Ovary (tissue), 9 donors: Measurements from ENCODE around the gene ILDR2. TPM values are rescaled to one million over a fixed set of nuclear protein-coding genes. Genes with fewer than 3 reads are reported as not detected.

Experiments
- DNase-seq, 5 donors: peaks; one replicate each; pipeline ENCODE4 v3.0.0-alpha.2; 2019 to 2020
- H3K27ac ChIP-seq, 2 donors: fragments of 200-600 bp; one replicate each; pipeline versions ENCODE4 v1.5.1 to v1.8.0; 2019 to 2022
- H3K27me3 ChIP-seq: fragments of 200-600 bp; one replicate; pipeline ENCODE4 v1.8.0; 2022
- H3K36me3 ChIP-seq: fragments of 200-600 bp; sonication (generic); one replicate; pipeline ENCODE4 v1.5.1; 2019
- H3K4me1 ChIP-seq: one replicate; pipeline ENCODE4 v1.8.1; 2013; ENCODE audit warnings: mild to moderate bottlenecking, moderate library complexity; ENCODE audit not compliant: insufficient read depth
- H3K4me3 ChIP-seq: fragments of 200-600 bp; sonication (generic); one replicate; pipeline ENCODE4 v1.5.1; 2017
- H3K9me3 ChIP-seq, 2 donors: fragments of 200-600 bp in 1 of 2; sonication (generic) in 1 of 2; one replicate each; pipeline versions ENCODE4 v1.5.1 to v1.8.1; 2013 to 2019; ENCODE audit warnings: mild to moderate bottlenecking in 1 of 2, moderate library complexity in 1 of 2
- CTCF ChIP-seq, 3 donors: fragments of 450-650 bp in 2 of 3; fragments of 200-600 bp in 1 of 3; IDR thresholded peaks; one replicate each; pipeline versions ENCODE4 v1.5.1 to v1.8.0; 2016 to 2022; ENCODE audit warnings: antibody characterized with exemption in 3 of 3, mild to moderate bottlenecking in 1 of 3
- EP300 ChIP-seq: sonication (generic); formaldehyde crosslinking; IDR thresholded peaks from one replicate; pipeline ENCODE4 v1.6.1; 2017; ENCODE audit warnings: antibody characterized with exemption
- POLR2A ChIP-seq: fragments of 450-650 bp; IDR thresholded peaks from one replicate; pipeline ENCODE4 v1.6.1; 2017; ENCODE audit warnings: antibody characterized with exemption, mild to moderate bottlenecking, moderate library complexity
- WGBS, 3 donors: extraction: QIAGEN DNeasy Blood & Tissue Kit in 1 of 3; methylation state at CpG; one replicate each; pipeline versions ENCODE4 v1.1.5 to v1.1.7; 2013 to 2017; 5-methylcytosine and 5-hydroxymethylcytosine counted together
- intact Hi-C, 4 donors: fragments of 100-400 bp; cut with DNase I; formaldehyde crosslinking; loops; one replicate each; pipeline versions ENCODE4 v1.11.0 to v1.15.1; 2022 to 2023
- polyA plus RNA-seq, 2 donors: library from polyadenylated mRNA; stranded (reverse); fragments of 200-250 nt in 1 of 2; fragments of 350-450 nt in 1 of 2; fragmentation: Illumina TruSeq in 1 of 2; extraction: RNeasy Lipid Tissue Mini Kit (QIAGEN cat#74804) in 1 of 2; gene quantifications; one replicate each; pipeline ENCODE4 v1.2.3, GENCODE V29; 2013 to 2014
- total RNA-seq, 7 donors: library from RNA; depleted of rRNA in 2 of 7; stranded (reverse); fragments of >200 nt in 2 of 7; fragmentation: NEBNext Ultra II Directional in 3 of 7; extraction: Animal tissue kit (Norgen Biotek cat#: 25700) in 3 of 7; gene quantifications; one replicate each; pipeline versions ENCODE4 v1.1.0 to v1.2.4, GENCODE V29; 2016 to 2023
- donor health status: DM: no; HTN: no; CAD: no; lungs with moderate emphysema.
- donor health status: DM: no; HTN: no; CAD: no.
- donor health status: Bipolar disorder and iron deficiency.
- donor health status: DM: yes; HTN: yes; CAD: no.
- donor health status: DM: no; HTN: no; CAD: no.
- donor health status: DM: yes; HTN: yes; CAD: no.

Gene ILDR2
- total and polyA plus RNA-seq, 9 donors = 0.15 to 13.0 (median 0.45) TPM

GRCh38 chr1:166899769-166900168 lies 75.6 kb downstream of the ILDR2 start:
- no peaks in the 10 kb centered on the region for H3K4me1 ChIP-seq
- H3K9me3 ChIP-seq = no peaks in the 10 kb centered on the region
- DNase-seq = no peak
- H3K27ac ChIP-seq = no peak overlapping the region
- intact Hi-C loops = no loop called here
- H3K36me3 ChIP-seq = no peaks in the 10 kb centered on the region
- no peaks in the 10 kb centered on the region for H3K27me3 ChIP-seq
- H3K4me3 ChIP-seq = no peak overlapping the region
- TF ChIP-seq EP300 (no peak), CTCF (IDR thresholded peaks at IDR 0.05) (no peak), POLR2A (no peak)

GRCh38 chr1:166895766-166896165 lies 79.6 kb downstream of the ILDR2 start:
- H3K4me3 ChIP-seq = no peak overlapping the region
- 56 to 68% (median 62%) methylated on average over 4 of the region's 4 CpGs for WGBS, 3 donors
- intact Hi-C loops = no loop called here
- no peaks in the 10 kb centered on the region for H3K9me3 ChIP-seq
- H3K27ac ChIP-seq = no peak overlapping the region
- TF ChIP-seq POLR2A (no peak), CTCF (IDR thresholded peaks at IDR 0.05) (no peak), EP300 (no peak)
- H3K36me3 ChIP-seq = no peaks in the 10 kb centered on the region
- DNase-seq = no peak
- H3K27me3 ChIP-seq = no peaks in the 10 kb centered on the region
- H3K4me1 ChIP-seq = no peaks in the 10 kb centered on the region

- TF ChIP-seq CTCF (IDR thresholded peaks at IDR 0.05) (no peak), POLR2A (no peak), EP300 (no peak)
- H3K36me3 ChIP-seq = no peaks in the 10 kb centered on the region
- no peak overlapping the region for H3K4me3 ChIP-seq
- no peaks in the 10 kb centered on the region for H3K4me1 ChIP-seq
- no peak overlapping the region for H3K27ac ChIP-seq
- no peaks in the 10 kb centered on the region for H3K9me3 ChIP-seq
- H3K27me3 ChIP-seq = no peaks in the 10 kb centered on the region
- DNase-seq = no peak
- intact Hi-C loops = no loop called here
Observed at GRCh38 chr1:166889776-166890175, 85.6 kb downstream of the ILDR2 start.

GRCh38 chr1:166888373-166889111 lies 86.8 kb downstream of the ILDR2 start:
- WGBS, 3 donors = 61 to 70% (median 62%) methylated on average over 4 of the region's 4 CpGs
- DNase-seq = no peak
- intact Hi-C loops = no loop called here
- TF ChIP-seq EP300 (no peak), POLR2A (no peak), CTCF (IDR thresholded peaks at IDR 0.05) (no peak)
- Histone ChIP-seq H3K36me3 (no peaks in the 10 kb centered on the region), H3K9me3 (no peaks in the 10 kb centered on the region), H3K4me3 (no peak overlapping the region), H3K27ac (no peak overlapping the region), H3K4me1 (no peaks in the 10 kb centered on the region), H3K27me3 (no peaks in the 10 kb centered on the region)
